Right lobe of liver (tissue), 4 donors: ENCODE measurements around the gene RAB21.

Experiments used
- CTCF ChIP-seq, 4 donors: fragments of 200-600 bp in 3 of 4; fragments of 450-650 bp in 1 of 4; IDR thresholded peaks; one replicate each; pipeline versions ENCODE4 v1.5.1 to v1.8.0; 2016 to 2022; ENCODE audit warnings: antibody characterized with exemption in 4 of 4, mild to moderate bottlenecking in 2 of 4
- POLR2A ChIP-seq: fragments of 450-650 bp; IDR thresholded peaks from one replicate; pipeline ENCODE4 v1.6.1; 2017; ENCODE audit warnings: antibody characterized with exemption, mild to moderate bottlenecking
- donor health status: DM: no; HTN: no; CAD: no.
- donor health status: DM: no; HTN: no; CAD: no.
- donor health status: DM: no; HTN: yes; CAD: no.

- no peak for TF ChIP-seq CTCF (IDR thresholded peaks at IDR 0.05)
- TF ChIP-seq POLR2A, result no peak
Measured at GRCh38 chr12:71768900-71769299, 14.2 kb downstream of the RAB21 start.
